RKO (cell line): ENCODE results near the gene MEF2C.
"Not testable (repeated sequence)": the region's sequence is repeated elsewhere in the genome, so short reads cannot be mapped to it uniquely, and the experiment has no call there.

Source experiments
- DNase-seq: peaks from one replicate; pipeline ENCODE4 v3.0.0-alpha.2; 2016; ENCODE audit warnings: low spot score

MEF2C gene

GRCh38 chr5:88862547-88863175 lies 20.3 kb downstream of the MEF2C start:
- no peak for DNase-seq

GRCh38 chr5:88861231-88861630 lies 21.8 kb downstream of the MEF2C start:
- DNase-seq, result no peak

- DNase-seq, result no peak
These were observed 22.5 kb downstream of the MEF2C start for GRCh38 chr5:88860501-88860900.

GRCh38 chr5:88858392-88858791 lies 24.6 kb downstream of the MEF2C start:
- DNase-seq, result no peak

- not testable (repeated sequence) for DNase-seq
These were observed 26.6 kb downstream of the MEF2C start for GRCh38 chr5:88856381-88856780.

- no peak for DNase-seq
These were observed 28.2 kb downstream of the MEF2C start for GRCh38 chr5:88854769-88855168.

GRCh38 chr5:88847420-88847819 lies 35.6 kb downstream of the MEF2C start:
- no peak for DNase-seq

GRCh38 chr5:88846434-88846833 lies 36.5 kb downstream of the MEF2C start:
- no peak for DNase-seq

- DNase-seq, result no peak
These were observed 37.8 kb downstream of the MEF2C start for GRCh38 chr5:88845081-88845697.

- DNase-seq, result no peak
These were observed 40.2 kb downstream of the MEF2C start for GRCh38 chr5:88842784-88843183.

- no peak for DNase-seq
These were observed 41.8 kb downstream of the MEF2C start for GRCh38 chr5:88841212-88841611.

- DNase-seq, result no peak
These were observed 42.5 kb downstream of the MEF2C start for GRCh38 chr5:88840495-88840894.

GRCh38 chr5:88839238-88839637 lies 43.7 kb downstream of the MEF2C start:
- DNase-seq, result no peak

- DNase-seq, result no peak
These were observed 44.5 kb downstream of the MEF2C start for GRCh38 chr5:88838500-88838899.

GRCh38 chr5:88837817-88838216 lies 45.2 kb downstream of the MEF2C start:
- DNase-seq, result no peak

- no peak for DNase-seq
These were observed 45.8 kb downstream of the MEF2C start for GRCh38 chr5:88837222-88837621.

GRCh38 chr5:88836195-88836838 lies 46.7 kb downstream of the MEF2C start:
- DNase-seq, result no peak

- DNase-seq, result no peak
These were observed 48.5 kb downstream of the MEF2C start for GRCh38 chr5:88834499-88834898.

GRCh38 chr5:88834131-88834462 lies 48.9 kb downstream of the MEF2C start:
- no peak for DNase-seq

GRCh38 chr5:88833371-88834130 lies 49.4 kb downstream of the MEF2C start:
- no peak for DNase-seq

GRCh38 chr5:88831816-88832215 lies 51.2 kb downstream of the MEF2C start:
- DNase-seq, result no peak

- no peak for DNase-seq
These were observed 52.4 kb downstream of the MEF2C start for GRCh38 chr5:88830567-88830966.

- no peak for DNase-seq
These were observed 53.2 kb downstream of the MEF2C start for GRCh38 chr5:88829775-88830174.
